Heart right ventricle (tissue), 16 donors: ENCODE data around the gene BRCA2. TPM values are rescaled to one million over a fixed set of nuclear protein-coding genes. Genes with fewer than 3 reads are reported as not detected.

Experiments
- ATAC-seq, 8 donors: fragments of 200-7000 bp; cut with Tn5 transposase; one replicate each; pipeline ENCODE4 v1.9.1; 2020; ENCODE audit warnings: mild to moderate bottlenecking in 8 of 8, moderate library complexity in 8 of 8, moderate number of reproducible peaks in 1 of 8
- DNase-seq, 2 donors: peaks; one replicate each; pipeline ENCODE4 v3.0.0-alpha.2; 2020
- H3K27ac ChIP-seq, 10 donors: fragments of 200-600 bp; sonication (generic) in 2 of 10; one replicate each; pipeline versions ENCODE4 v1.5.0 to v1.8.0; 2020 to 2022; ENCODE audit warnings: mild to moderate bottlenecking in 3 of 10
- H3K27me3 ChIP-seq, 7 donors: fragments of 200-600 bp; one replicate each; pipeline ENCODE4 v1.8.0; 2021 to 2022; ENCODE audit warnings: mild to moderate bottlenecking in 2 of 7
- H3K36me3 ChIP-seq, 9 donors: fragments of 200-600 bp; sonication (generic) in 1 of 9; one replicate each; pipeline versions ENCODE4 v1.5.0 to v1.8.0; 2020 to 2022; ENCODE audit warnings: mild to moderate bottlenecking in 2 of 9
- H3K4me1 ChIP-seq, 9 donors: fragments of 200-600 bp; sonication (generic) in 1 of 9; one replicate each; pipeline versions ENCODE4 v1.5.0 to v1.8.0; 2020 to 2022; ENCODE audit warnings: mild to moderate bottlenecking in 4 of 9
- H3K4me3 ChIP-seq, 10 donors: fragments of 200-600 bp; sonication (generic) in 2 of 10; one replicate each; pipeline versions ENCODE4 v1.5.0 to v1.8.0; 2020 to 2022; ENCODE audit warnings: mild to moderate bottlenecking in 7 of 10, moderate library complexity in 2 of 10
- H3K9me3 ChIP-seq, 11 donors: fragments of 200-600 bp in 10 of 11; sonication (generic) in 2 of 11; one replicate each; pipeline versions ENCODE4 v1.5.0 to v1.8.0; 2013 to 2022; ENCODE audit warnings: mild to moderate bottlenecking in 2 of 11, control low read depth in 1 of 11, moderate library complexity in 1 of 11
- CTCF ChIP-seq, 9 donors: fragments of 200-600 bp; sonication (generic) in 2 of 9; IDR thresholded peaks; one replicate each; pipeline versions ENCODE4 v1.5.0 to v1.8.0; 2021 to 2022; ENCODE audit warnings: antibody characterized with exemption in 9 of 9, mild to moderate bottlenecking in 5 of 9, moderate library complexity in 1 of 9
- WGBS, 2 donors: extraction: QIAGEN DNeasy Blood & Tissue Kit; methylation state at CpG; one replicate each; pipeline ENCODE4 v1.1.7; 2013; ENCODE audit warnings: inconsistent platforms in 1 of 2; 5-methylcytosine and 5-hydroxymethylcytosine counted together
- intact Hi-C, 10 donors: fragments of 100-400 bp; cut with DNase I; formaldehyde crosslinking; loops; one replicate each; pipeline versions ENCODE4 v1.11.1 to v1.14.2; 2022
- polyA plus RNA-seq, 2 donors: library from polyadenylated mRNA; stranded (reverse); fragments of 200-250 nt; gene quantifications; one replicate each; pipeline ENCODE4 v1.2.3, GENCODE V29; 2013
- total RNA-seq, 10 donors: library from RNA; stranded (reverse); fragmentation: NEBNext Ultra II Directional in 3 of 10; extraction: Animal tissue kit (Norgen Biotek cat#: 25700) in 3 of 10; gene quantifications; one replicate each; pipeline versions ENCODE4 v1.2.1 to v1.2.4, GENCODE V29; 2021 to 2023
- donor health status: Arrhythmogenic right ventricular cardiomyopathy.
- donor health status: ischemic (EF 13 %, LVEDD 7.1; RV severe dilation, severe dysfunction).
- donor health status: healthy with polysubstance abuse.
- donor health status: DM: no; HTN: yes; CAD: no.
- donor health status: DM: no; HTN: no; CAD: no.
- donor health status: ischemic (EF 25% LVEDD 6.9; RV normal size, moderate dysfunction).
- donor health status: ischemic (EF 25% LVEDD 5.7; RV mildly dilated, moderate dysfunction).
- donor health status: healthy.
- donor health status: DM: yes; HTN: yes; CAD: no.
- donor health status: Ischemic cardiomyopathy.
- donor health status: ischemic (EF 35%, LVEDD 5.7; RV mildly dilated, moderate dysfunction).
- donor health status: nonischemic (EF 11% LVEDD 7.7; RV severe dilation, severe dysfunction).
- donor health status: DM: yes; HTN: yes; CAD: no.
- donor health status: PGD.
- donor health status: ischemic (EF 29% LVEDD 5.4; RV normal size, mild dysfunction).
- donor health status: nonischemic (EF 23%, LVEDD 6.1; RV moderate dilation, normal function).

The BRCA2 gene
- total and polyA plus RNA-seq, 12 donors: 0.04 to 2.3 (median 0.31) TPM

- DNase-seq (no peak), ATAC-seq (peak in 1 of 8 donors; percentile 22)
- WGBS, 2 donors: 89 to 92% methylated on average over 2 of the region's 2 CpGs
- H3K4me3 ChIP-seq: no peak overlapping the region
- intact Hi-C loops: loop anchor here in 3 of 10 donors (10.0 kb wide), 2 partner anchors 95 to 115 kb away; partner anchors contain the start of gene N4BP2L2 (in 3 of the 3)
- H3K4me1 ChIP-seq: peaks cover 0 to 12% (median 0%) of the 10 kb centered on the region in 9 donors
- TF ChIP-seq CTCF (IDR thresholded peaks at IDR 0.05): no peak
- H3K27ac ChIP-seq: no peak overlapping the region
- peaks cover 0 to 17% (median 0%) of the 10 kb centered on the region in 11 donors for H3K9me3 ChIP-seq
- H3K27me3 ChIP-seq: no peaks in the 10 kb centered on the region
- H3K36me3 ChIP-seq: peaks cover 0 to 19% (median 0%) of the 10 kb centered on the region in 9 donors
These were observed 104.6 kb downstream of the BRCA2 start for GRCh38 chr13:32419862-32420261.

DNA sequence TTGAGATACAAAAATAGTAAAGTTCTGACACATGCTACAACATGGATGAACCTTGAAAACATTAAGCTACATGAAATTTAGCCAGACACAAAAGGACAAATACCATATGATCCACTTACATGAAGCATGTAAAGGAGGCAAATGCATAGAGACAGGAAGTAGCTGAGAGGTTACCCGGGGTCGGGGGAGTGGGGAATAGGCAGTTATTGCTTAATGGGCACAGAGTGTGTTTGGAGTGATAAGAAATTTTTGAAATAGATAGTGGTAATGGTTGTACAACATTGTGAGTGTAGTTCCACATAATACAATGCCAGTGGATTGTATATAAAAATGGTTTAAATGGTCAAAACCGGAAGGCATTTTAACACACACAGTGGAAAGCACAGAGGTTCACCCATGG, 108.3 kb downstream of the BRCA2 start:
- no peaks in the 10 kb centered on the region for H3K27me3 ChIP-seq
- 88 to 92% methylated on average over 3 of the region's 3 CpGs for WGBS, 2 donors
- H3K9me3 ChIP-seq: peaks cover 0 to 17% (median 0%) of the 10 kb centered on the region in 11 donors
- intact Hi-C loops: loop anchor here in 3 of 10 donors (10.0 kb wide), 2 partner anchors 99 to 111 kb away; partner anchors contain the start of gene N4BP2L2 (in 3 of the 3)
- no peak overlapping the region for H3K27ac ChIP-seq
- peaks cover 0 to 40% (median 16%) of the 10 kb centered on the region in 9 donors for H3K4me1 ChIP-seq
- no peak for ATAC-seq
- TF ChIP-seq CTCF (IDR thresholded peaks at IDR 0.05): no peak
- no peak for DNase-seq
- H3K4me3 ChIP-seq: no peak overlapping the region
- H3K36me3 ChIP-seq: peaks cover 0 to 27% (median 0%) of the 10 kb centered on the region in 9 donors

DNA sequence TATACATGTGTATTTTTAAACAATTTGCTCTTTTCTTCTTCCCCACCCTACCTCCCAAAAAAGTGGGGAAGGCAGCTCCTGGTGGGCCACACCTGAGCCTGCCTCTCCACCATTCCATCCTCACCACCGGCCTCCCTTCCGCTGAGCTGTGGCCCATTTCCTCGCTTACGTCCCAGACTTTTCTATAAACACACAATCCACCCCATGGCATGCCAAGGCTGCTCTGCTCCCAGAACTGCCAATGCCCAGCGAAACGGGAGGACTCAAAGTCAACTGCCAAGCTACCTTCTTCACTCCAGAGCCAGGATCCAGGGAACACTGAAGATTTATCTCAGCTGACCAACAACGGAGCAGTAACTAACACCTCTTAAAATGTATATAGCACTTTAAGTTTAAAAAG, 109.8 kb downstream of the BRCA2 start:
- H3K27ac ChIP-seq: peak overlapping the region in 2 of 10 donors; percentile 94 to 97
- no peaks in the 10 kb centered on the region for H3K27me3 ChIP-seq
- H3K4me1 ChIP-seq: peaks cover 0 to 55% (median 26%) of the 10 kb centered on the region in 9 donors
- intact Hi-C loops: loop anchor here in 3 of 10 donors (10.0 kb wide), 2 partner anchors 100 to 110 kb away; partner anchors contain the start of gene N4BP2L2 (in 3 of the 3)
- no peak for ATAC-seq
- 92 to 94% methylated on average over 7 of the region's 7 CpGs for WGBS, 2 donors
- peaks cover 0 to 21% (median 0%) of the 10 kb centered on the region in 9 donors for H3K36me3 ChIP-seq
- DNase-seq: no peak
- peaks cover 0 to 3% (median 0%) of the 10 kb centered on the region in 11 donors for H3K9me3 ChIP-seq
- TF ChIP-seq CTCF (IDR thresholded peaks at IDR 0.05): no peak
- no peak overlapping the region for H3K4me3 ChIP-seq

DNA sequence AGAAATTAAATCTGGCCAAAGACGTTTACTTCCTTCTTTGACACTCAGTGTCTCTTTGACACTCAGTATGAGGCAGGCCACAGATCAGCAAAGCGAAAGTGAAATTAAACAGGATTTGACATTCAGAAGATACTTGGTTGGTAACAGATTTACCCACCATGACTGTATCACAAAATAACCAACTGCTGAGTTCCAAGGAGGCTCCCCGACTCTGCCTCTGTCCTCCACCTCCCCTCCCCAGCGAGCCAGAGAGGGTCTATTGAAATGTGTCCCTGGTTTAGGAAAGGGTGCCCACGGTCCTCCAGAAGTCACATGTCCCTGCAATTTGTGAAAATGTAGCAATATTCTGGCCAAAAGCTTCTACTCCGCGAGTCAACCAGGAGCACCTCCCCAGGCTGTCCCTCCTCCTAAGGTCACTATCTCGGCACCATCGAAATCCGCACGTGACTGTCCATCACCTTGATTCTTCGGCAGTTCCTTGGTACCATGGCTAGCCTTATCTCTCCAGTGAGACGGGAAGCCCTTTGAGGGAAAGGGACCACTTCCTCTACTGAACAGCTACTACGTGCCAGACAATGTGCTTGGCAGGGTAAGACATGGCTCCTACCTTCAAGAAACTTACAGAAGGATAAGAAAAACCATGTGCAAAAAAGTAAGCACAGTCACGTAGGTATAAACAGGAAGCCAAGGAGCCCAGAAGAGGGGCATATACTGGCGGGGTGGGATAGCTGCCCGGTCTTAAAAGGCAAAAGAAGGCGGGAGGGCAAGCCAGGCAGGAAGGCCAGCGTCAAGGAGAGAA, 111.1 kb downstream of the BRCA2 start:
- intact Hi-C loops: loop anchor here in 4 of 10 donors (2.0 to 10.0 kb wide), 3 partner anchors 102 to 112 kb away; partner anchors contain the start of gene N4BP2L2 (in 4 of the 4)
- no peak for DNase-seq
- Histone ChIP-seq H3K36me3 (peaks cover 0 to 26% (median 0%) of the 10 kb centered on the region in 9 donors), H3K4me1 (peaks cover 0 to 59% (median 26%) of the 10 kb centered on the region in 9 donors), H3K9me3 (no peaks in the 10 kb centered on the region), H3K27me3 (no peaks in the 10 kb centered on the region), H3K27ac (peak overlapping the region; percentile 82 to 97 (median 86)), H3K4me3 (peak overlapping the region; percentile 26 to 84 (median 77))
- 41 to 58% methylated on average over 19 of the region's 19 CpGs for WGBS, 2 donors
- TF ChIP-seq CTCF (IDR thresholded peaks at IDR 0.05): no peak
- peak; percentile 15 to 57 (median 28) for ATAC-seq
